SK-N-DZ (cell line): Measurements from ENCODE around the gene PM20D2. TPM values are rescaled to one million over a fixed set of nuclear protein-coding genes. Genes with fewer than 3 reads are reported as not detected.
"Not testable (repeated sequence)": the region's sequence is repeated elsewhere in the genome, so short reads cannot be mapped to it uniquely, and the experiment has no call there.

Experiments
- DNase-seq: peaks from one replicate; pipeline ENCODE4 v3.0.0-alpha.2; 2015; ENCODE audit warnings: low spot score
- polyA plus RNA-seq, 2 experiments: library from polyadenylated mRNA; depleted of rRNA; stranded (reverse); fragments of >200 nt; gene quantifications; 2 replicates each; pipeline ENCODE4 v1.2.3, GENCODE V29; 2014

The PM20D2 gene
- 39.7 and 40.5 TPM in 2 replicates for polyA plus RNA-seq (2014; cell fraction: cytosol; rRNA removed)
- 19.9 and 21.3 TPM in 2 replicates for polyA plus RNA-seq (2014; cell fraction: nucleus; rRNA removed)

- DNase-seq: peak; percentile 63
Observed at GRCh38 chr6:89145956-89146717, at the start of gene PM20D2. TSS of gene PM20D2 (plus strand) at chr6:89146055. CDS start at chr6:89146145, 90 bp downstream.

DNA sequence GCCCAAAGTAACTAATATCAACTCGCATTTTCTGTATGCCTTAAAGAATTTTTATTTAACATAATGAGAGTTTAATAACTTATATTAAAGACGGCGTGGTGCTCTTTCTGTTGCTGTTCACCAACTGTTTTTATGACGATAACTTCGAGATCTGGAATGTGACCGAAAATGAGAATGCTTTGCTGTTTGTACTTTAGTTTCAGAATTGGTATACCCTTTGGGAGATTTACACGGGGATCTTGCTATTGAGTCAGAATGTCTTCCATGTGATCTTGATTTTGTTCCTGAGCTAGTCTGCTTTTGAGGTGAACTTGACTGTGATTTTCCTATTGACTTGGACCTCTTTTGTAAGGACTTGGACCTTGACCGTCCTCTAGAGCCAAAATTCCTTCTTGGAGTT lies 47.4 kb upstream of the PM20D2 start:
- DNase-seq: no peak

DNA sequence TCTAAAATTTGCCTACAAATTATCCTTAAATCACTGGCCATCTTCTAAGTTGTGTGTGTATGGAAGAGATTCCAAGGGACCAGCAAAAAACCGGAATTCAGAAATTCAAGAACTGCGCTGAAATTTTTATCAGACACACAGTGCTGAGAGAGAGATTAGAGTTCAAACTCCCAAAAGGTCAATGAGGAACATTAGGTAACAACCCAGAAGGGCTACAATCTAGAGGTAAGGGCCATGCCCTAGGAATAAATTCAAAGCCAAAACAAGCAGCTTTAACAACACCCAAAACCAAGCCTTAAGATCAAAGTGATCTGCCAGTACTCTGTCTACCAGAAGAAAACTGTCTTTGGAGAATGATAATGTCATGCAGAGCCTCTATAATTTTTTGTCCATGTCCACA lies 45.7 kb upstream of the PM20D2 start:
- no peak for DNase-seq

GRCh38 chr6:89110284-89110683 lies 35.6 kb upstream of the PM20D2 start:
- DNase-seq: no peak

DNA sequence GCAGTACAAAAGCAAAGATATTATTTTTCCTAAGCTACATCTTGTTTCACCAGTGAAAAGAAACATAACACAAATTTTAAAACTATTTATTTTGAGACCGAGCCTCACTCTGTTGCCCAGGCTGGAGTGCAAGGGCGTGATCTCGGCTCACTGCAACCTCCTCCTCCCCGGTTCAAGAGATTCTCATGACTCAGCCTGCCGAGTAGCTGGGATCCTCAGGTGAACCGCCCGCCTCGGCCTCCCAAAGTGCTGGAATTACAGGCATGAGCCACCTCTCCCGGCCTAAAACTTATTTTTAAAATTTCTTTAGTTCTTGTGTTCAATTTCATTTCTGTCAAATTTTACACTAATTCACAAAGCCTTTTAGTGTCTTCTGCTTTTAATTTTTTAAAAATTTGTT lies 33.9 kb upstream of the PM20D2 start:
- DNase-seq: no peak

DNA sequence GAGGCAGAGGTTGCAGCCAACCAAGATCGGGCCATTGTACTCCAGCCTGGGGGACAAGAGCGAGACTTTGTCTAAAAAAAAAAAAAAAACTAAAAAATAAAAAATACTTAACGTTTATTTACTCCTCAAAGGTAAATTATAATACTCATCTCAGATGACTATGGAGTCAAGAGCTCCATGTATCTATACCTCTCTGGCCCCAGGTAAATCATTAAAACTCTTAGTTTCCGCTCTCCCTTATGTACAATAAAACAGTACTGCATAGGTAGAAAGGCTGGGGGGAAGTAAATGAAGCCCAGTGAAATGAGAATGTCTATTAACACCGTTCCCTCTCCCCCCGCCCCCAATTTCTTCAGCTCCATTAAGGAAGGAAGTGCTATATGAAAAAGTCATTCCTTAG lies 29.2 kb upstream of the PM20D2 start:
- no peak for DNase-seq

DNA sequence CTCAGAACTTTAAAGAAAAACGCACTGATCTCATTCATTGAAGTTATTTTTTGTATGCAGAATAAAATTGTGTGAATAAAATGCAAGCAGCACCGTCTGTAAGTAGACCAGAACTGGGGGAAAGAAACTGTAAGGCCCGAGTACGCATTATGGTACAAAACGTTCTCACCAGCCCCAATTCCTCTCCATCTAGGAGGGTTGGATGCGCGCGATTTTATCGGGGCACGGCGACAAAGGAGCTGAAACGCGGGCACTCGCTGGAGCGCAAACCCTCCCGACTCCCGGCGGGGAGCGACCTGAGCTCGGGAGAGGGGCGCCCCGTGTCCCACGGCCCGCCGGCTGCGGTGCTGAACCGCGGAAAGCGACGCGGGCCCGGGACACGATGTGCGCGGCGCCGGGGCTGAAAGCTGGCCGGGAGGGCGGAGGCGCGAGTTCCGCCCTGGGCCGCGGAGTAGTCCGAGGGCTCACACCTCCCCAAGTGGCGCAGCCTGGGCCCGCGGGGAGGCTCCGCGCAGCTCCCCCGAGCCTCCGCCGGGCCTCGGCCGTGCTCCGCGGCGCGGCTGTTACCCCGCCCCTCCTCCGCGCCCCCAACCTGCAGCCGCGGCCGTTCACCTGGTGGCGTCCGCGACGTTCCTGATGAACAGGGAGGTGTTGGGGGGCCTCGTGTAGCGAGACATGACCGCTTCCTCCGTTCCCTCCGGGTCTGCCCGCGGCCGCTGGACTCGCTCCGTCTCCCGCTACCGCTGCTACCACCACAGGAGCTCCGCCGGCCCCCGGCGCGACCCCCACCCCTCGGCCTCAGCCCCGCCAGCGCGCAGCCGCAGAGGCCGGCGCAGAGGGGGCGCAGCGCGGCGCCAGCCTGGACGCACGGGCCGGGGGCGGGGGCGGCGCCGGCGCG lies 28.4 kb upstream of the PM20D2 start, which contains the start of gene SRSF12:
TSS of gene SRSF12 (minus strand) at position 861 of the 898 bp plus-strand sequence. CDS start at position 677, 184 bp downstream.
- peak; percentile 55 for DNase-seq

DNA sequence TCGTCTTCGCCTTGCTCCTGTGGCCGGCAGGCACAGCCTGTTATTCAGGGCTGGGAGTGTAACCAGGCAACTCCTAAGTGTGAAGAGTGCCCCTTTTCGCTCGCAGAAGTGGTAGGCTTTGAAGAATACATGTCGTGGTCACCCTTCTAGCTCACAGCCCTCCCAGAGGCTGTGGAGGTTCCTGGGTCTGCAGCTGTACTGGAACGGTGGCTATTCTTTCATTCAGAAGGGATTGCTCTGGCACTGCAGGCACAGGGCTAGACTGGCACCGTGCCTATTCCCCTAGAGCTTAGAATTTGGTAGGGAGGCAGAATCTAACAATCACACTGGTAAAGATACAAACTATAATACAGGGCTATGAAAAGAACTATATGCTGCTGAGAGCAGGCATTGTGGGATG lies 26.9 kb upstream of the PM20D2 start:
- DNase-seq: no peak

- DNase-seq: no peak
Observed at GRCh38 chr6:89120371-89120770, 25.5 kb upstream of the PM20D2 start.

DNA sequence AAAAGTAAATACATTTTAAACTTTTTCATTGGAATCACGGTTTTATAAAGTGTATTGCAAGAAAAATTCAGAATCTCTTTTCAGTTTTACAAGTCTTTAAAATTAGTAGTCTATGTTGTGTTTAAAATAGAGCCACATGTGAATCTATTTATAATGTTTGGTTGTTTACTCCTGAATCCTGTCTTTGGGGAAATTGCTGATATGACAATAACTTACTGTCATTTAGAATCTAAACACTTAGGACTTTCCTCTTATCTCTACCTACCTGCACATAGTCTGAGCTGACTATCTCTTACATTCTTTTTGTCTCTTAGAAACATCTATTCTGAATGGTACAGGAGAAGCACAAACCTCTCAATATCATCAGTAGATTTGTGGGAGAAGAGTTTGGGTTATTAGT lies 23.9 kb upstream of the PM20D2 start:
- DNase-seq: no peak

GRCh38 chr6:89122625-89123024 lies 23.2 kb upstream of the PM20D2 start:
- peak; percentile 37 for DNase-seq

DNA sequence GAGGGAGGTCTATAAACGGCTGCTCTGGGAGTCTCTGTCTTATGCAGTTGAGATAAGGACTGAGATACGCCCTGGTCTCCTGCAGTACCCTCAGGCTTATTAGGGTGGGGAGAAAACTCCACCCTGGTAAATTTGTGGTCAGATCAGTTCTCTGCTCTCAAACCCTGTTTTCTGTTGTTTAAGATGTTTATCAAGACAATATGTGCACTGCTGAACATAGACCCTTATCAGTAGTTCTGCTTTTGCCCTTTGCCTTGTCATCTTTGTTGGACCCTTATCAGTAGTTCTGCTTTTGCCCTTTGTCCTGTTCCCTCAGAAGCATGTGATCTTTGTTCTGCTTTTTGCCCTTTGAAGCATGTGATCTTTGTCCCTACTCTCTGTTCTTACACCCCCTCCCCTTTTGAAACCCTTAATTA lies 17.6 kb upstream of the PM20D2 start:
- DNase-seq: not testable (repeated sequence)

DNA sequence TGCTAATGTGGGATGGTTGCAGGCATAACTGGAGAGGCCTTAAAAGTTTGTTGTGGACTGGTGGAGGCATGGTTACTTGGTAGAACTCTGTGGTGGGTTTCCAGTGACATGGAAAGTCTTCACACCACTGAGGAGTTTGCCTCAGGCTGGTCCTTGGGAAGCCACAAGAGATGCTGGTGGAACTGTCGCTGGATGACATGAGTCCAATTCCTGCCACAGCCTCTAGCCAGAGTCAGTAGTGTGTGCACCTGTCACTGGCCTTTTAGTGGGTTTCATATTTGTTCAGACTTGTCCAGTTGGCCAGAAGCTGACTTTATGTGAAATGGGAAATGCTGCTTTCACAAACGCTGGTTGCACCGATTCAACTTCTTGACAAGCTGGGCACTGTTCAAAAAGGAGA lies 14.3 kb upstream of the PM20D2 start:
- DNase-seq: no peak

- DNase-seq: no peak
Observed at GRCh38 chr6:89132057-89132456, 13.8 kb upstream of the PM20D2 start.

GRCh38 chr6:89133981-89134380 lies 11.9 kb upstream of the PM20D2 start:
- DNase-seq: no peak

DNA sequence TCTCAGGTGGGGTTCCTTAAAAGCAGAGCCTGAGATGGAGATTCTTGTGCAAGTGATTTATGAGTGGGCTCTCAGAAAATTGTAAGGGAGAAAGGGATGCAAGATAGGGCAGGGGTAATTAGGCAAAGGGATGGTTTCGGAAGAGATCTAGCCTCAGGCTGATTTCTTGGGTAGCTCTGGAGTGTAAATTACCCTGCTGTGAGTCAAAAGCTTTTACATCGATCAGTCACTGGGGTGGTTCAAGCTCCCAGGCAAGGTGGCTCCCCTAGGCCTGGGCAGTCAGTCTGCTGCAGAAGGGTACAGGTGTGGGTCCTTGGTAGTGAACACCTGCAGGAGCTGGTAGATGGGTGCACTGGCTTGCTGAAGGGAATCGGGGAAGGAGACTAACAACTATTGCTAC lies 11.1 kb upstream of the PM20D2 start:
- DNase-seq: no peak

GRCh38 chr6:89138173-89138572 lies 7.7 kb upstream of the PM20D2 start:
- DNase-seq: no peak

DNA sequence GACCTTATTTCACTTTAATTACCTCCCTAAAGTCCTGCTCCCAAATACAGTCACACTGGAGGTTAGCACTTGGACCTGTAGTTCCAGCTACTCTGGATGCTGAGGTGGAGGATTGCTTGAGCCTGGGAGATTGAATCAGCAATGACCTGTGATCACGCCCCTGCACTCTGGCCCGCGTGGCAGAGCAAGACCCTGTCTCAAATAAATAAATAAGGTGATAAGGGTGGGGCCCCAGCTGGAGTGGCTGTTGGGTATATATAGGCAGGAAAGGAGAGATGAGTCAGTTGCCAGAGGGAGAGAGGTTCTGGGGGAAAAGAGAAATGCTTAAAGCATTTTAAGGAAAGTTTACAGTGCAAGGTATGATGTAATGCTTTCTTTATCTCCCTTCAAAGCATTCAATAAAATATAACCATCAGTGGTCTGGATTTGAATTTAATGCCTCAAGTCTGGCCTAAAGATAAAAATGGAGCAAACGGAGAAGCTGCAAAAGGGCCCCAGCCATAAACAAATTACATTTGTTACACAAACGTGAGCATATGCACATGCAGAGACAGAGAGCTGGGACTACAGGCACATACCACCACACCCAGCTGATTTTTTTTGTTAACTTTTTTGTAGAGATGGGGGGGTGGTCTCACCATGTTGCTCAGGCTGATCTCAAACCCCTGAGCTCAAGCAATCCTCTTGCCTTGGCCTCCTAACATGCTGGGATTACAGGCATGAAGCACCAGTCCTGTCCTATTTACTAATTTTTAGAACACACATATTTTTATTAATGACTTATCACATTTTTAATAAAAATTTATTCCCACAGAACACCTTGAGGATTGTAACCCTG lies 6.1 kb upstream of the PM20D2 start:
- DNase-seq: no peak

GRCh38 chr6:89140347-89141156 lies 5.3 kb upstream of the PM20D2 start:
- no peak for DNase-seq

DNA sequence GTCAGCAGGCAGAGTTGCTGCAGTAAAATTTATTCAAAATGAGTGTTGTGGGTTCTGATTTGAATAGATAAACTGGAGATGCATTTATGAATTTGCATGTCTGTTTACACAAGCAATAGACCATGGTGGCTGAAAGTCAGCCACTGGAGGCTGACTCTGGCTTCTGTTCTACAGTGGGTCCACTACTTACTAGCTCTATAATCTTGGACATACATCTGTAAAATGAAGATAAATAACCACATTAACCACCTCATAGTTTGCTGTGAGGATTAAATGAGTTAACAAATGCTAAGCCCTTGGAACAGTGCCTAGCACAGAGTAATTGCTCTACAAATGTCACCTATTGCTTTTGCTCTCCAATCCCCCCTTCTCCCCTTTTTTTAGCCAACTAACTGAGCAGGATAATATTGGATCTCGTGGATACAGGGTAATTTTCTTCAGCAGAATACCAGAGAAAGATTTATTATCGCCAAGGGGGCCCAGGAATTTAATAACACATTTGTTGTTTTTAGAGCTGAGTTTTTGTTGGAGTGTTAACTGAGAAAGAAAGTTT lies 1.4 kb upstream of the PM20D2 start:
- DNase-seq: no peak
